ENCODE data around the gene ZNF586.
A peak's percentile ranks its signal among the peaks of the same experiment; 100 is the strongest.
"Not testable (repeated sequence)": the region's sequence is repeated elsewhere in the genome, so short reads cannot be mapped to it uniquely, and the experiment has no call there.

Gene ZNF586

DNA sequence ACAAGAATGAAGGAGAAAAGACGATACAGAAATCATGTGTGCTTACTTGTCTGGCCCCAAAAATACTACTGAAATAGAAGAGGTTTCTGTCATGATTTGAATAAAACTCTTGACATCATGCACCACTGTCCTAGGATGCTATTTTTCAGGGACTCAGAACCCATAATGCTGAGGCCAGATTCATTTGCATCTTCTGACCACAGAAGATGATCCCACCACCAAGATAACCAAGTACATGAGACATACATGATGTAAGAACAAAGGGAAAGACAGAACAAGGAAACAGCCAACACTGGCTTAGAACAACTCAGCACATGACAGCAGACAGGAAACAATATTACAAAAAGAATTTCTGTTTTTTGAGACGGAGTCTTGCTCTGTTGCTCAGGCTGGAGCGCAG is 42.8 kb downstream of the ZNF586 start:
- no peak overlapping the region for H3K4me3 ChIP-seq (replicated peaks; ENCODE audit: low read depth, low read length)
- H3K36me3 ChIP-seq (ENCODE audit: control insufficient read depth, insufficient read depth, low read length) = peaks cover 7% of the 10 kb centered on the region
- no peaks in the 10 kb centered on the region for H3K27me3 ChIP-seq (replicated peaks; ENCODE audit: control insufficient read depth, insufficient read depth, low read length)
- DNase-seq (ENCODE audit: extremely low read depth, insufficient read length) = peak; percentile 36
- TF ChIP-seq, protein P1, sequence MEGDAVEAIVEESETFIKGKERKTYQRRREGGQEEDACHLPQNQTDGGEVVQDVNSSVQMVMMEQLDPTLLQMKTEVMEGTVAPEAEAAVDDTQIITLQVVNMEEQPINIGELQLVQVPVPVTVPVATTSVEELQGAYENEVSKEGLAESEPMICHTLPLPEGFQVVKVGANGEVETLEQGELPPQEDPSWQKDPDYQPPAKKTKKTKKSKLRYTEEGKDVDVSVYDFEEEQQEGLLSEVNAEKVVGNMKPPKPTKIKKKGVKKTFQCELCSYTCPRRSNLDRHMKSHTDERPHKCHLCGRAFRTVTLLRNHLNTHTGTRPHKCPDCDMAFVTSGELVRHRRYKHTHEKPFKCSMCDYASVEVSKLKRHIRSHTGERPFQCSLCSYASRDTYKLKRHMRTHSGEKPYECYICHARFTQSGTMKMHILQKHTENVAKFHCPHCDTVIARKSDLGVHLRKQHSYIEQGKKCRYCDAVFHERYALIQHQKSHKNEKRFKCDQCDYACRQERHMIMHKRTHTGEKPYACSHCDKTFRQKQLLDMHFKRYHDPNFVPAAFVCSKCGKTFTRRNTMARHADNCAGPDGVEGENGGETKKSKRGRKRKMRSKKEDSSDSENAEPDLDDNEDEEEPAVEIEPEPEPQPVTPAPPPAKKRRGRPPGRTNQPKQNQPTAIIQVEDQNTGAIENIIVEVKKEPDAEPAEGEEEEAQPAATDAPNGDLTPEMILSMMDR (IDR thresholded peaks at IDR 0.05; ENCODE audit: insufficient read depth, low read length, poor library complexity, severe bottlenecking) = no peak

DNA sequence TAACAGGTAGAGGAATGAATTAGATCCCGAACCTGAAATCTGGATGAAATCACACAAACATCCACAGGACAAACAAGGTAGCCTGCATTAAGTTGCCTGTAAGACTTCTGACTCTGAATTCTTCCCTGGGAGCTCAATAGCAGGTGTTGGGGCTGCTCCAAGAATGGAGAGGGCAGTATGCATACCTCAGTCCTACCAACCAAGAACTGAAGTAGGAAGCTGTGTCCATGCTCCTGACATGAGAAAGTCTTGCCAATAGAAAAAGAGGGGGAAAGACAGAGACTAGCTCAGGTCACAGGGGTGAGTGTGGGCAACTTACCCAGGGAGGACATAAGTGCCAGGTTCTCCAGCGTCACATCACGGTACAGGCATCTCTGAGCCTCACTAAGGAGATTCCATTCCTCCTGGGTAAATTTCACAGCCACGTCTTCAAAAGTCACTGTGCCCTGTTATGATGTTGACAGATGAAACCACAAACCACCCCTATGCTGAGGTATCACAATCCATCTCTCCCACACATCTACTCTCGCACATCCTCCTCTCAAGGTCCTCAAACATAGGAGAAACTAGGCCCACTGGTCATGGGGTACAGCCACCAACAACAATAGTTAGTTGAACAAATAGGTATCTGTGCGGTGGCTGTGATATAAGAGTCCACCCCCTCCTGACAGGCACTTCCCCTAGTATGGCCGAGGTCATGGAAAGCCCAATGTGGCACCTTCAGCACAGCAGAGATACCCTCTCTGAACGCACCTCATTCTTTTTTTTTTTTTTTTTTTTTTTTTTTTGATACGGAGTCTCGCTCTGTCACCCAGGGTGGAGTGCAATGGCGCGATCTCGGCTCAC is 43.7 kb downstream of the ZNF586 start:
- not testable (repeated sequence) for H3K4me3 ChIP-seq (replicated peaks; ENCODE audit: low read depth, low read length); DNase-seq (ENCODE audit: extremely low read depth, insufficient read length); H3K27me3 ChIP-seq (replicated peaks; ENCODE audit: control insufficient read depth, insufficient read depth, low read length)

DNA sequence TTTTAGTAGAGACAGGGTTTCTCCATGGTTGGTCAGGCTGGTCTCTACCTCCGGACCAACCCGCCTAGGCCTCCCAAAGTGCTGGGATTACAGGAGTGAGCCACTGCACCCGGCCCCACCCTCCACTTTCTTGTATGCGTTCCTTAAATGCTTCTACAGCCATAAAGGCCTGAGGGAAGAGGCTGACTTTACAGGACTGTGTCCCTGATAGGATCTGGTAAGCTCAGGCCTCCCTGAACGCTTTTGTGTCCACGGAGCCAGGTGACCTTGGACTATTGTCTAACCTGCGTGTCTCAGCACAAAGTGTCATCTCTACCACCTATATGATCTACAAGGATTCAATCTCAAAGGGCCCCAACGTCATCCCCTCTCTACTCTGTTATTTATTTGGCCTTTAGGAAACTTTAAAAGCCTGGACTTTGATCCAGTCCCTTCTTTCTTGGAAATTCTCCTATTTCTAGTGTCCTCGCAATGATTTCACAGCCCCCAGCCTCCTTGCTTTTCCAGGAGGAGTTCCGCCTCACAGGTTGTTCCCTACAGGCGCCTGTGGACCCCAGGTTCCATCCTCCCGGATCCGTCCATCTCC is 44.5 kb downstream of the ZNF586 start:
- TF ChIP-seq, protein P1 (IDR thresholded peaks at IDR 0.05; ENCODE audit: insufficient read depth, low read length, poor library complexity, severe bottlenecking) = no peak
- Histone ChIP-seq H3K4me3 (replicated peaks; ENCODE audit: low read depth, low read length) (peak overlapping the region; percentile 91), H3K27me3 (replicated peaks; ENCODE audit: control insufficient read depth, insufficient read depth, low read length) (no peaks in the 10 kb centered on the region), H3K36me3 (ENCODE audit: control insufficient read depth, insufficient read depth, low read length) (peaks cover 4% of the 10 kb centered on the region)
- no peak for DNase-seq (ENCODE audit: extremely low read depth, insufficient read length)

More for the DNA sequence above, 43.7 kb downstream of the ZNF586 start:
- H3K36me3 ChIP-seq (ENCODE audit: control insufficient read depth, insufficient read depth, low read length) = not testable (repeated sequence)

DNA sequence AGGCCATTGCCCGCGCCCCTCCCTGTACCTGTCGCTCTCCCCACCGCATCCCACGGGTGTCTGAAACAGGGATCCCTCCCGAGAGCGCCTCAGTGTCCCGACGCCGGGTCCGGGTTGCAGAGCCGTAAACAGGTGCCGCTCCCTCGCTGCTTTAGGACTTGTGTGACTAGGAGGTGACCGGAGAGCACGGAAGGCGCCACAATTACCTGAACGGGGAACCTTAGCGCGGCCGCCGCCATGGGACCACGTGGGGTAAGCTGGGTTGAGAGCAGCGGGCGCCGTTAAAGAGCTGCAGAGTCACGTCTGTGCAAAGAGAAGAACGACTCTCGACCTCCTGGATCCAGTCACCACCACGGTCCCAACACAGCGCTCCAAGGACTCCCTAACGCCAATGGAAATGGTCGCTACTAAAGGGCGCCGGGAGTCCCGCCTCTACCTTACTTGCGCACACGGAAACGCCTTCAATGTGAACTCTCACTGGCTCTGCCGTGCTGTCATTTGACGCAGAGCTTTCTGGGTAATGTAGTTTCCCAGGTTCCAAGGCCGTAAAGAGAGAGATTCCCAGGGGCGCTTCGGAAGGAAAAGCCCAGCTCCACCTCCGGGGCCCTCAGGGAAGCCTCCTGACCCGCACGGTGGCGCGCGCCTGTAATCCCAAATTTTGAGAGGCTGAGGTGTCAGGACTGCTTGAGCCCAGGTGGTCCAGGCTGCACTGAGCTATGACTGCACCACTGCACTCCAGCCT is 45.2 kb downstream of the ZNF586 start, which contains the start of gene ZNF552:
TSS of gene ZNF552 (minus strand) at position 409 of the 742 bp plus-strand sequence. CDS start at position 239, 170 bp downstream.
- DNase-seq (ENCODE audit: extremely low read depth, insufficient read length) = peak; percentile 76
- peak within 1 kb of the TSS; percentile 91 for H3K4me3 ChIP-seq (replicated peaks; ENCODE audit: low read depth, low read length)
- TF ChIP-seq, protein P1 (IDR thresholded peaks at IDR 0.05; ENCODE audit: insufficient read depth, low read length, poor library complexity, severe bottlenecking) = no peak
- H3K27me3 ChIP-seq (replicated peaks; ENCODE audit: control insufficient read depth, insufficient read depth, low read length) = no peaks in the 10 kb centered on the region
- H3K36me3 ChIP-seq (ENCODE audit: control insufficient read depth, insufficient read depth, low read length) = peaks cover 4% of the 10 kb centered on the region

- DNase-seq (ENCODE audit: extremely low read depth, insufficient read length) = no peak
- H3K4me3 ChIP-seq (replicated peaks; ENCODE audit: low read depth, low read length) = peak overlapping the region; percentile 41
- TF ChIP-seq, protein P1 (IDR thresholded peaks at IDR 0.05; ENCODE audit: insufficient read depth, low read length, poor library complexity, severe bottlenecking) = no peak
- peaks cover 2% of the 10 kb centered on the region for H3K36me3 ChIP-seq (ENCODE audit: control insufficient read depth, insufficient read depth, low read length)
- H3K27me3 ChIP-seq (replicated peaks; ENCODE audit: control insufficient read depth, insufficient read depth, low read length) = no peaks in the 10 kb centered on the region
These were observed 46.0 kb downstream of the ZNF586 start for GRCh38 chr19:57815247-57816075.

Measured in GM06990 (cell line).